PC-9 (cell line): Measurements from ENCODE around the gene CSF1. TPM values are rescaled to one million over a fixed set of nuclear protein-coding genes. Genes with fewer than 3 reads are reported as not detected.

ENCODE experiments used
- BruUV-seq: library from RNA; stranded (reverse); fragments of 400-500 nt; replicated peaks from 2 replicates; lab custom pipeline; 2021; lab: Mats Ljungman, UMichigan
- CTCF ChIA-PET: fragments of 300-600 bp; sonication (Branson Sonifier 250); formaldehyde crosslinking; loops from one replicate; lab custom pipeline; 2022; ENCODE audit warnings: antibody characterized with exemption; lab: Charles Lee
- POLR2A ChIA-PET: fragments of 300-600 bp; sonication (Branson Sonifier 250); formaldehyde crosslinking; loops from one replicate; lab custom pipeline; 2022; ENCODE audit warnings: antibody characterized with exemption; ENCODE audit not compliant: unreplicated experiment; lab: Charles Lee
- DNase-seq, 2 experiments: peaks; one replicate each; pipeline versions ENCODE4 v3.0.0 to v3.0.0-alpha.2; 2015 to 2022; ENCODE audit warnings: mixed read lengths in 1 of 2
- H2AFZ ChIP-seq: fragments of 200-600 bp; sonication (generic); 2 replicates; pipeline ENCODE4 v1.8.1; 2017; ENCODE audit warnings: antibody characterized with exemption
- H3F3A ChIP-seq: fragments of 200-600 bp; sonication (generic); 2 replicates; pipeline ENCODE4 v1.8.1; 2017; ENCODE audit warnings: antibody characterized with exemption, mild to moderate bottlenecking, low read depth; ENCODE audit not compliant: insufficient read depth
- H3K27ac ChIP-seq: fragments of 200-600 bp; sonication (generic); 2 replicates; pipeline ENCODE4 v1.6.1; 2016; ENCODE audit warnings: mixed run types
- H3K27me3 ChIP-seq: fragments of 200-600 bp; sonication (generic); 2 replicates; pipeline ENCODE4 v1.6.1; 2016; ENCODE audit warnings: low read depth, mixed run types; ENCODE audit not compliant: insufficient read depth
- H3K36me3 ChIP-seq: fragments of 200-600 bp; sonication (generic); 2 replicates; pipeline ENCODE4 v1.6.1; 2016; ENCODE audit warnings: low read depth, mixed run types
- H3K4me1 ChIP-seq: fragments of 200-600 bp; sonication (generic); replicated peaks from 2 replicates; pipeline ENCODE4 v1.6.1; 2016; ENCODE audit warnings: mixed run types; ENCODE audit not compliant: insufficient read depth
- H3K4me2 ChIP-seq: fragments of 200-600 bp; sonication (generic); 2 replicates; pipeline ENCODE4 v1.6.1; 2017; ENCODE audit warnings: mixed run types
- H3K4me3 ChIP-seq: fragments of 200-600 bp; sonication (generic); 2 replicates; pipeline ENCODE4 v1.6.1; 2016; ENCODE audit warnings: mixed run types
- H3K79me2 ChIP-seq: fragments of 200-600 bp; sonication (generic); 2 replicates; pipeline ENCODE4 v1.6.1; 2017; ENCODE audit warnings: low read depth, mixed run types
- H3K9me2 ChIP-seq: fragments of 200-600 bp; sonication (generic); 2 replicates; pipeline ENCODE4 v1.8.1; 2017; ENCODE audit warnings: mild to moderate bottlenecking; ENCODE audit not compliant: insufficient read depth
- H3K9me3 ChIP-seq: fragments of 200-600 bp; sonication (generic); 2 replicates; pipeline ENCODE4 v1.8.1; 2016; ENCODE audit warnings: low read depth; ENCODE audit not compliant: insufficient read depth
- H4K20me1 ChIP-seq: fragments of 200-600 bp; sonication (generic); 2 replicates; pipeline ENCODE4 v1.8.1; 2017; ENCODE audit not compliant: insufficient read depth
- CTCF ChIP-seq: fragments of 200-600 bp; sonication (generic); conservative IDR thresholded peaks from 2 replicates; pipeline ENCODE4 v1.6.1; 2017; ENCODE audit warnings: mixed run types, antibody characterized with exemption, mild to moderate bottlenecking, moderate library complexity
- EZH2 ChIP-seq: fragments of 200-600 bp; sonication (generic); IDR thresholded peaks from 2 replicates; pipeline ENCODE4 v1.8.0; 2017; ENCODE audit warnings: antibody characterized with exemption, low read depth
- intact Hi-C: fragments of 100-400 bp; cut with micrococcal nuclease; formaldehyde crosslinking; loops from one replicate; pipeline ENCODE4 v1.10.0; 2022; ENCODE audit not compliant: unreplicated experiment
- total RNA-seq: library from RNA; stranded (reverse); gene quantifications from 2 replicates; pipeline ENCODE4 v1.2.3, GENCODE V29; 2021

The CSF1 gene
- total RNA-seq, 1 experiment from 2014 or later = 29.8 TPM

DNA sequence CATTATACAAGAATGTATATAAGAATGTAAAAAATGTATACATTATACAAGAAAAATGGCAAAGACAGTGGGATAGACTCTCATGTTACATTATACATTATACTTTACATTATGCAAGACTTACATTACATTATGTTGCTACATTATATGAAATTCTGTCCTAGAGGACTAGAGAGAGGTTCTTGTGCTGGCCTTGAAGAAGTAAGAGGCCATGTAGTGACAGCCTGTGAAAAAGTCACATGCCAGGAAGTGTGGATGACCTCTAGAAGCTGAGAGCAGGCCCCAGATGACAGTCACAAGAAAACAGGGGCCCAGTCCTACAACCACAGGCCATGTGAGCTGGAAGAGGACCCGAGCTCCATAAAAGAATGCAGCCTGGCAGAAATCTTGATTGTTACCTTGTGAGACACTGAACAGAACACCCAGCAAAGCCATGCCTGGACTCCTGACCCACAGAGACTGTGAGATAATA, 43.4 kb downstream of the CSF1 start:
- ChIA-PET POLR2A (no interaction called here), CTCF (interaction anchor here (0.6 kb wide), 1 partner anchor 976 kb away, joined by 5 read pairs; no protein-coding TSS in a partner anchor)
- no TSS peak for BruUV-seq
- Histone ChIP-seq H3K4me1 (peaks cover 38% of the 10 kb centered on the region), H3K36me3 (no peaks in the 10 kb centered on the region), H3K9me2 (no peaks in the 10 kb centered on the region; the same call in 1 of the 2 replicates), H4K20me1 (no peaks in the 10 kb centered on the region), H2AFZ (peak overlapping the region; percentile 61; the same call in 1 of the 2 replicates), H3K79me2 (no peaks in the 10 kb centered on the region), H3K27ac (no peak overlapping the region), H3F3A (peaks cover 28% of the 10 kb centered on the region), H3K9me3 (no peaks in the 10 kb centered on the region), H3K27me3 (no peaks in the 10 kb centered on the region), H3K4me3 (no peak overlapping the region), H3K4me2 (no peak overlapping the region)
- intact Hi-C loops = no loop called here
- TF ChIP-seq EZH2 (no peak), CTCF (no peak)
- DNase-seq = no peak

- H2AFZ ChIP-seq = peak overlapping the region; percentile 65
- ChIA-PET CTCF (interaction anchor here (0.5 to 1.8 kb wide), 2 partner anchors 11 to 20 kb away, joined by 4 to 7 read pairs; no protein-coding TSS in a partner anchor), POLR2A (interaction anchor here (0.6 to 0.7 kb wide), 3 partner anchors 41 to 66 kb away, joined by 3 to 6 read pairs (median 4); no protein-coding TSS in a partner anchor)
- peak overlapping the region; percentile 65 for H3K4me2 ChIP-seq
- H3F3A ChIP-seq = peaks cover 52% of the 10 kb centered on the region
- no peaks in the 10 kb centered on the region for H3K9me3 ChIP-seq
- H3K9me2 ChIP-seq = no peaks in the 10 kb centered on the region
- no peaks in the 10 kb centered on the region for H3K79me2 ChIP-seq
- no peaks in the 10 kb centered on the region for H4K20me1 ChIP-seq
- BruUV-seq = no TSS peak
- no peak for DNase-seq
- peak overlapping the region; percentile 12; the same call in 1 of the 2 replicates for H3K4me3 ChIP-seq
- H3K27me3 ChIP-seq = no peaks in the 10 kb centered on the region
- TF ChIP-seq EZH2 = no peak
- TF ChIP-seq CTCF = no peak
- no peaks in the 10 kb centered on the region for H3K36me3 ChIP-seq
- peaks cover 57% of the 10 kb centered on the region for H3K4me1 ChIP-seq
- peak overlapping the region; percentile 97 for H3K27ac ChIP-seq
- intact Hi-C loops = no loop called here
Measured at GRCh38 chr1:109959632-109959973, 49.0 kb downstream of the CSF1 start.

GRCh38 chr1:109959974-109960744, 49.5 kb downstream of the CSF1 start:
- Histone ChIP-seq H3F3A (peaks cover 52% of the 10 kb centered on the region), H3K36me3 (no peaks in the 10 kb centered on the region), H3K4me1 (peaks cover 57% of the 10 kb centered on the region), H3K27me3 (no peaks in the 10 kb centered on the region), H3K9me3 (no peaks in the 10 kb centered on the region), H3K4me3 (peak overlapping the region; percentile 16; the same call in 1 of the 2 replicates), H4K20me1 (no peaks in the 10 kb centered on the region), H3K9me2 (no peaks in the 10 kb centered on the region), H2AFZ (peak overlapping the region; percentile 65), H3K4me2 (peak overlapping the region; percentile 65), H3K27ac (peak overlapping the region; percentile 97), H3K79me2 (no peaks in the 10 kb centered on the region)
- TF ChIP-seq CTCF = peak; percentile 58
- TF ChIP-seq EZH2 = no peak
- peak; percentile 59 to 99 for DNase-seq
- BruUV-seq = no TSS peak
- CTCF ChIA-PET = interaction anchor here (0.5 to 1.8 kb wide), 2 partner anchors 12 to 20 kb away, joined by 4 to 7 read pairs; no protein-coding TSS in a partner anchor
- intact Hi-C loops = loop anchor here (2.0 kb wide), 1 partner anchor 15 kb away; no protein-coding TSS in a partner anchor
- POLR2A ChIA-PET = interaction anchor here (0.5 to 0.7 kb wide), 3 partner anchors 20 to 44 kb away, joined by 4 to 15 read pairs (median 6); no protein-coding TSS in a partner anchor
